Right lobe of liver (tissue), 4 donors: ENCODE data around the gene KREMEN1.

Source experiments
- CTCF ChIP-seq, 4 donors: fragments of 200-600 bp in 3 of 4; fragments of 450-650 bp in 1 of 4; IDR thresholded peaks; one replicate each; pipeline versions ENCODE4 v1.5.1 to v1.8.0; 2016 to 2022; ENCODE audit warnings: antibody characterized with exemption in 4 of 4, mild to moderate bottlenecking in 2 of 4
- POLR2A ChIP-seq: fragments of 450-650 bp; IDR thresholded peaks from one replicate; pipeline ENCODE4 v1.6.1; 2017; ENCODE audit warnings: antibody characterized with exemption, mild to moderate bottlenecking
- donor health status: DM: no; HTN: no; CAD: no.
- donor health status: DM: no; HTN: no; CAD: no.
- donor health status: DM: no; HTN: yes; CAD: no.

GRCh38 chr22:29069463-29069862 is 3.4 kb upstream of the KREMEN1 start:
- TF ChIP-seq CTCF (IDR thresholded peaks at IDR 0.05) (no peak), POLR2A (no peak)
